Thoracic aorta (tissue), 2 donors: Measurements from ENCODE around the gene MEIS1. TPM values are rescaled to one million over a fixed set of nuclear protein-coding genes. Genes with fewer than 3 reads are reported as not detected.

ENCODE experiments used
- ATAC-seq: fragments of 150-250 bp; one replicate; pipeline ENCODE4 v1.8.0; 2017; ENCODE audit warnings: low read depth; ENCODE audit not compliant: insufficient number of reproducible peaks, low FRiP score
- DNase-seq: peaks from one replicate; pipeline ENCODE4 v3.0.0-alpha.2; 2020; ENCODE audit warnings: low spot score
- H3K27ac ChIP-seq, 2 donors: fragments of 200-600 bp; sonication (generic); 1 replicate in 1 of 2; 2 replicates in 1 of 2; pipeline ENCODE4 v1.5.1; 2016; ENCODE audit warnings: mild to moderate bottlenecking in 2 of 2, moderate library complexity in 2 of 2
- H3K27me3 ChIP-seq: fragments of 200-600 bp; sonication (generic); replicated peaks from 2 replicates; pipeline ENCODE4 v1.6.0; 2016; ENCODE audit warnings: mild to moderate bottlenecking; ENCODE audit not compliant: insufficient read depth
- H3K36me3 ChIP-seq: fragments of 200-600 bp; sonication (generic); one replicate; pipeline ENCODE4 v1.5.1; 2016
- H3K4me1 ChIP-seq, 2 donors: fragments of 200-600 bp; sonication (generic); 1 replicate in 1 of 2; 2 replicates in 1 of 2; pipeline versions ENCODE4 v1.5.1 to v1.6.0; 2016; ENCODE audit warnings: low read depth in 2 of 2, mild to moderate bottlenecking in 1 of 2; ENCODE audit not compliant: control insufficient read depth in 1 of 2
- H3K4me3 ChIP-seq: fragments of 200-600 bp; sonication (generic); 2 replicates; pipeline ENCODE4 v1.5.1; 2016; ENCODE audit warnings: mild to moderate bottlenecking
- H3K9me3 ChIP-seq: fragments of 200-600 bp; sonication (generic); 2 replicates; pipeline ENCODE4 v1.5.1; 2016
- total RNA-seq, 2 donors: library from RNA; depleted of rRNA; stranded (reverse); fragments of >200 nt; gene quantifications; one replicate each; pipeline versions ENCODE4 v1.1.0 to v1.2.3, GENCODE V29; 2016
- TF ChIP-seq, protein P1 (sequence below): fragments of 200-600 bp; sonication (generic); IDR thresholded peaks from one replicate; pipeline ENCODE4 v1.5.1; 2019; ENCODE audit warnings: antibody characterized with exemption

MEIS1 gene
- total RNA-seq, 2 donors from 2014 or later, result 29.4 to 58.4 TPM

DNA sequence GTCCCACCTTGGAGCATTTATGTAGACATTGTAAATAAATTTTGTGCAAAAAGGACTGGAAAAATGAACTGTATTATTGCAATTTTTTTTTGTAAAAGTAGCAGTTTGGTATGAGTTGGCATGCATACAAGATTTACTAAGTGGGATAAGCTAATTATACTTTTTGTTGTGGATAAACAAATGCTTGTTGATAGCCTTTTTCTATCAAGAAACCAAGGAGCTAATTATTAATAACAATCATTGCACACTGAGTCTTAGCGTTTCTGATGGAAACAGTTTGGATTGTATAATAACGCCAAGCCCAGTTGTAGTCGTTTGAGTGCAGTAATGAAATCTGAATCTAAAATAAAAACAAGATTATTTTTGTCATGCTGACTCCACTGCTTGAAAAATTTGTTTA, 137.5 kb downstream of the MEIS1 start:
- peaks cover 18 to 33% of the 10 kb centered on the region in 2 donors for H3K4me1 ChIP-seq
- H3K27me3 ChIP-seq, result no peaks in the 10 kb centered on the region
- no peak overlapping the region for H3K27ac ChIP-seq
- H3K9me3 ChIP-seq, result no peaks in the 10 kb centered on the region
- TF ChIP-seq, protein P1, sequence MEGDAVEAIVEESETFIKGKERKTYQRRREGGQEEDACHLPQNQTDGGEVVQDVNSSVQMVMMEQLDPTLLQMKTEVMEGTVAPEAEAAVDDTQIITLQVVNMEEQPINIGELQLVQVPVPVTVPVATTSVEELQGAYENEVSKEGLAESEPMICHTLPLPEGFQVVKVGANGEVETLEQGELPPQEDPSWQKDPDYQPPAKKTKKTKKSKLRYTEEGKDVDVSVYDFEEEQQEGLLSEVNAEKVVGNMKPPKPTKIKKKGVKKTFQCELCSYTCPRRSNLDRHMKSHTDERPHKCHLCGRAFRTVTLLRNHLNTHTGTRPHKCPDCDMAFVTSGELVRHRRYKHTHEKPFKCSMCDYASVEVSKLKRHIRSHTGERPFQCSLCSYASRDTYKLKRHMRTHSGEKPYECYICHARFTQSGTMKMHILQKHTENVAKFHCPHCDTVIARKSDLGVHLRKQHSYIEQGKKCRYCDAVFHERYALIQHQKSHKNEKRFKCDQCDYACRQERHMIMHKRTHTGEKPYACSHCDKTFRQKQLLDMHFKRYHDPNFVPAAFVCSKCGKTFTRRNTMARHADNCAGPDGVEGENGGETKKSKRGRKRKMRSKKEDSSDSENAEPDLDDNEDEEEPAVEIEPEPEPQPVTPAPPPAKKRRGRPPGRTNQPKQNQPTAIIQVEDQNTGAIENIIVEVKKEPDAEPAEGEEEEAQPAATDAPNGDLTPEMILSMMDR, result no peak
- DNase-seq (no peak), ATAC-seq (no peak)
- peaks cover 8% of the 10 kb centered on the region for H3K36me3 ChIP-seq
- H3K4me3 ChIP-seq, result no peak overlapping the region

DNA sequence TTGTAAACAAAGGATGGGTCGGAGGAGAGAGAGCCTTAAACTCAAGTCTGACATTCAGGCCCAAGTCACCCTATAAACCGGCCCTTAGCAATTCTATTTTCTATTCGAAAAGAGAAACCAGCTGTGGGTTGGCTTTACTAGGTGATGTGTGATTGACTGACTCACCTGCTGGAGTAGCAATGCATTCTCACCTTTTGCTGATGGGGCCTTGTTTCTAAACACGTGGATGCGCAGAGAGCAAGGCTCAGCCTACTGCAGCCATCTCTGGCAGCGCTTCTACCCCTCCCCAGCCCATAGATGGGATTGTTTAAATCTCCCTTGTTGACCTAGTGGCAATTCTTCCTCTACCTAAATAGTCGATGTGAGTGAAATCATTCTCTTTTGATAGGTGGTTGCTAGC, 138.5 kb downstream of the MEIS1 start:
- no peak for DNase-seq
- Histone ChIP-seq H3K4me1 (peaks cover 21 to 42% of the 10 kb centered on the region in 2 donors), H3K36me3 (peaks cover 8% of the 10 kb centered on the region), H3K27ac (peak overlapping the region in 1 of 2 donors; percentile 34), H3K27me3 (peaks cover 1% of the 10 kb centered on the region), H3K4me3 (no peak overlapping the region), H3K9me3 (no peaks in the 10 kb centered on the region)
- TF ChIP-seq, protein P1, result no peak
- no peak for ATAC-seq

DNA sequence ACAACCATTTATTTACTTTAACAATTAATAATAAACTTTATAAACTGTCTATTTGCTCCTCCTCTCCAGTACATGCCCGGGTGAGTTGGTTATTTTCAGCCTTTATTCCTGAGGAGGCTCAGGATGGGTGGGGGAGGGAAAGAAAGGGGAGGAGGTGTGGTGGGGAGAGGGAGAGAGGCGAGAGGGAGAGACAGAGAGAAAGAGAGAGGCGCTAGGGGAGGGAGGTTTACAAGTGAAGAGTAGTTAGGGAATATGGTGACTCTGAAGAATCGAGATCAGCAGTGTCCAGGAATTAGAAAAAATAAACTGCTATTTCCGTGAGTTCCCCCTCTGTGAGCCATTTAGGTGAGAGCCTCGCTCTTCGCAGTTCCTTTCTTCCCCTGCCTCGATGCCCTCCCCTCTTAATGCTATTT, 138.9 kb downstream of the MEIS1 start:
- ATAC-seq (no peak), DNase-seq (no peak)
- Histone ChIP-seq H3K36me3 (peaks cover 8% of the 10 kb centered on the region), H3K27me3 (peaks cover 5% of the 10 kb centered on the region), H3K4me3 (peak overlapping the region; percentile 22), H3K9me3 (no peaks in the 10 kb centered on the region), H3K4me1 (peaks cover 21 to 42% of the 10 kb centered on the region in 2 donors), H3K27ac (peak overlapping the region; percentile 4 to 34)
- TF ChIP-seq, protein P1, result no peak

DNA sequence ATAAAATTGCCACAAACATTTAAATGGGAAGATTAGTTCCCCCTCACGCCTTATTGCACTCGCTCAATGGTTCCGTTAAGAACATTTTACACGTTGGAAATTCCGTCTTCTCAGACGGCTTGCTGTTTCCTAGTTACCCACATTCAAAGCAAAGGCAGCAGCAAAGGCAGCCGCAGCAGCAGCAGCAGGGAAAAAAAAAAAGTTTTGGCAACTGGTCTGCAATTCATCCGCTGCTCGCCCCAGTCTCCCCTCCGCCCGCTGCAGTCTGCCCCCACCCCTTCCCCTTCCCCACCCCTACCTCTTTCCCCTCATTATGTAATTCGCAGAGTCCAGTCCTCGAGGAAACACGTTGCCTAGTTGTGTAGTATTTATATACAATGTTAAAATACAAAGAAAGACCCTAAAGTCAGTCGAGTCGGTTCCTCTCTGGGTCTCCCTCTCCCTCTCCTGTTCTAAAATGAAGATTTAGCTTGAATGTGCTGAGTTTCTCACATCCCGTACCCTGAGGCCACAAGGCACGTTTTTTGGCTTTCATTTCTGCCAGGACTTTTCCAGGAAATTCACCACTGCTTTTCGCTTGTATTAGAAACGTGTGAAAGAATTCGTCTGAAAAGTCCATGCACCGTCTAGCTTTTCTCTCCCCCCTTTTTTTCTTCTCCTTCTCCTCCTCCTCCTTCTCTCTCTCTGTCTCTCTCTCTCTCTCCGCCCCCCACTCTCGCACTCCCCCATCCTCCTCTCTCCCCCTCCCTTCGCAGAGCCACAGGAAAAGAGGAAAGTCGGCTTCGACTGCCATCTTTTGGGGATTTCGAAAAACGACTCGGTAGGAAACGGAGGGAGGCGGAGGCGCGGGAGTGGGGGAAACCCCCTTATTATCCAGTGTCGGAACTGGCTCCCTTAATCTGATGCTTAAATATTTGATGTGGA, 140.0 kb downstream of the MEIS1 start:
- peaks cover 21 to 34% of the 10 kb centered on the region in 2 donors for H3K4me1 ChIP-seq
- ATAC-seq (peak; percentile 44), DNase-seq (no peak)
- no peaks in the 10 kb centered on the region for H3K9me3 ChIP-seq
- TF ChIP-seq, protein P1, result peak; percentile 38
- peak overlapping the region; percentile 74 for H3K4me3 ChIP-seq
- H3K36me3 ChIP-seq, result peaks cover 8% of the 10 kb centered on the region
- peaks cover 8% of the 10 kb centered on the region for H3K27me3 ChIP-seq
- peak overlapping the region; percentile 76 to 91 for H3K27ac ChIP-seq

DNA sequence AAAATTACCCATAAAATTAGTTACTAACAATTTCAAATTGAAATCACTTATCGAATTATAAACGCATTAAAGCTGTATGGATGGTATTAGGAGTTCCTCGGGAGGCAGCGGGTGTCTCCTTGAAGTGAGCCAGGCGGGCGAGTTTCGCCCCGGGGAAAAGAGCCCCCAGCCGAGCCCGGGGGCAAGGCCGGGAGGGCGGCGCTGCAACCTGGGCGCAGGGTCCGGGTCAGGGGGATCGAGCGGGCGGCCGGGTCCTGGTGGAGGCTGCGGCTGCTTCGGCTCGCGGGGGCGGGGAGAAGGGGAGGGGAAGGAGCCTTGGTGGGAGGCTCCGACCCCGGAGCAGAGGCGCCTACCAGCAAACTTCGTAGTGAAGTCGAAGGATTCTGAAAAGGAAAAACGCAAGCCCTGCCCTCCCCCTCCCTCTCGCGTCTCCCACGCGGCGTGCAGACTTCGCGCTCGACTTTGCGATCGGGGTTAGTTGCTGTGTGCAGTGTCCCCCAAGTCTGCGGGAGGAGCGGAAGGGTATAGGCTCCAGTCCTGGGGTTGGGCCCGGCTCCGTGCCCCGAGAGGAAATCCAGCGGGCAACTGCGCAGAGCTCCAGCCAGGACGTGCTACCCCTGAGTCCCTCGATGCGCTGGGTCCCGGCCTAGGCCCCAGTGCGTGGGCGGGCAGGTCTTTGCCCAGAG, 140.8 kb downstream of the MEIS1 start:
- no peaks in the 10 kb centered on the region for H3K9me3 ChIP-seq
- peak overlapping the region; percentile 76 to 91 for H3K27ac ChIP-seq
- no peak for ATAC-seq
- no peak for DNase-seq
- peak overlapping the region; percentile 74 for H3K4me3 ChIP-seq
- H3K36me3 ChIP-seq, result peaks cover 8% of the 10 kb centered on the region
- H3K4me1 ChIP-seq, result peaks cover 21 to 34% of the 10 kb centered on the region in 2 donors
- TF ChIP-seq, protein P1, result no peak
- peaks cover 8% of the 10 kb centered on the region for H3K27me3 ChIP-seq
